Subcutaneous adipose tissue (tissue), 4 donors: ENCODE measurements around the gene VGLL3. TPM values are rescaled to one million over a fixed set of nuclear protein-coding genes. Genes with fewer than 3 reads are reported as not detected.

Experiments used
- total RNA-seq, 4 donors: library from RNA; depleted of rRNA; stranded (reverse); fragments of >200 nt; gene quantifications; one replicate each; pipeline ENCODE4 v1.1.0, GENCODE V29; 2016
- TF ChIP-seq, protein P1 (sequence below): fragments of 450-650 bp; IDR thresholded peaks from one replicate; pipeline ENCODE4 v1.5.1; 2016; ENCODE audit warnings: low read depth, mild to moderate bottlenecking, control low read depth, antibody characterized with exemption, moderate library complexity

The VGLL3 gene
- total RNA-seq, 4 donors from 2014 or later = 36.0 to 77.1 (median 61.3) TPM

DNA sequence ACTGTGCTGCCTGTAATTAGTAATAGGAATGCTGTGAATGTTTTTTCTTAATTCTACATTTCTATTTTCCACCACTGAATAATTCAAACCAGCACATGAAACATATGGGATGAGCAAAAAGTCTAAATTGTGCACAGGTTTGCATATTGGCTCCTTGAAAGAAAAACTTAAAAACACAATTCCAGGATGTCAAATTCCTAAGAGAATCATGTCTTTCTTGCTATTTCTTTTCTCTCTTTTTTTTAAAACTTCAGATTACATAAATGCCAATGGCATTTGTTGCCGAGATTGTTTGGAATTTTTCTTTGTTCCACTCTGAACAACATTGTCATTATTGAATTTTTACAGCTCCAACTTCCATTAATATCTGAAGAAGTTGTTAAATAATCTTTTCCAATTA, 60.8 kb downstream of the VGLL3 start:
- TF ChIP-seq, protein P1, sequence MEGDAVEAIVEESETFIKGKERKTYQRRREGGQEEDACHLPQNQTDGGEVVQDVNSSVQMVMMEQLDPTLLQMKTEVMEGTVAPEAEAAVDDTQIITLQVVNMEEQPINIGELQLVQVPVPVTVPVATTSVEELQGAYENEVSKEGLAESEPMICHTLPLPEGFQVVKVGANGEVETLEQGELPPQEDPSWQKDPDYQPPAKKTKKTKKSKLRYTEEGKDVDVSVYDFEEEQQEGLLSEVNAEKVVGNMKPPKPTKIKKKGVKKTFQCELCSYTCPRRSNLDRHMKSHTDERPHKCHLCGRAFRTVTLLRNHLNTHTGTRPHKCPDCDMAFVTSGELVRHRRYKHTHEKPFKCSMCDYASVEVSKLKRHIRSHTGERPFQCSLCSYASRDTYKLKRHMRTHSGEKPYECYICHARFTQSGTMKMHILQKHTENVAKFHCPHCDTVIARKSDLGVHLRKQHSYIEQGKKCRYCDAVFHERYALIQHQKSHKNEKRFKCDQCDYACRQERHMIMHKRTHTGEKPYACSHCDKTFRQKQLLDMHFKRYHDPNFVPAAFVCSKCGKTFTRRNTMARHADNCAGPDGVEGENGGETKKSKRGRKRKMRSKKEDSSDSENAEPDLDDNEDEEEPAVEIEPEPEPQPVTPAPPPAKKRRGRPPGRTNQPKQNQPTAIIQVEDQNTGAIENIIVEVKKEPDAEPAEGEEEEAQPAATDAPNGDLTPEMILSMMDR = no peak

DNA sequence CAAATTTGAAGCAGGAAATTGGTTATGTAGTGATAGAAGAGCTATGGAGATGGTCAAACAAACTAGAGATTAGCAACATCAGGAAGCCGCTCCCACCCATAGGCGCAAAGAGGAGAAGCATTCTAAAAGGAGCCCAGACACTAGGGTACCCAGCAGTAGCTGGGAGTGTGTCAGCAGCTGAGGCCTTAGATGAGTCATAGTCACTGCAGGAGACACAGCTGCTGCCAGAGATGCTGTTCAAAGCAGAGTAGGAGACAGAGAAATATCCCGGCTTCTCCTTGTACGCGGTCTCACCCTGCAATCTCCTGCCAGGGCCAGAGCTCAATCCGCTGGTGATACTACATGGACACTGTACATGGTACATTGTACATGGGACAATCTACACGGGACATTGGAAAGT, 61.9 kb downstream of the VGLL3 start:
- TF ChIP-seq, protein P1 = no peak

DNA sequence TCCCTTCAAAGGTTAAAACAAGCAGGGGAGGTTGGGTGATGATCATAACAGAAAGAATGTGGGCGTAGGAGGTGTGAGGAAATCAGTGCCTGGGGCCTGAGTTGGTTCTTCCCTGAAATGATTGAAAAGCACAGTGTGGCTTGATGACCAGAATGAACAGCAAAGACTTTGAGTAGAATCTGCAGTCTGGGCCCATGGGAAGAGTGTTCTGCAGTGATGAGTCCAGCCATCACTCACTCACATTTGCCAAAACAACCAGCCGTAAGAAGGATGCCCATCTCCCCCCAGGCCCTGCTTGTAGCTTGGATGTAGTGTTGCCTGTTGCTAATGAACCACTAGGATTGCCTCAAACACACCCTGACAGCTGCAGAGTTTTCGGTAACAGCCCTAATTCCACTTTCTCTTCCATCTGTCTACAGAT, 67.9 kb downstream of the VGLL3 start:
- TF ChIP-seq, protein P1 = no peak

DNA sequence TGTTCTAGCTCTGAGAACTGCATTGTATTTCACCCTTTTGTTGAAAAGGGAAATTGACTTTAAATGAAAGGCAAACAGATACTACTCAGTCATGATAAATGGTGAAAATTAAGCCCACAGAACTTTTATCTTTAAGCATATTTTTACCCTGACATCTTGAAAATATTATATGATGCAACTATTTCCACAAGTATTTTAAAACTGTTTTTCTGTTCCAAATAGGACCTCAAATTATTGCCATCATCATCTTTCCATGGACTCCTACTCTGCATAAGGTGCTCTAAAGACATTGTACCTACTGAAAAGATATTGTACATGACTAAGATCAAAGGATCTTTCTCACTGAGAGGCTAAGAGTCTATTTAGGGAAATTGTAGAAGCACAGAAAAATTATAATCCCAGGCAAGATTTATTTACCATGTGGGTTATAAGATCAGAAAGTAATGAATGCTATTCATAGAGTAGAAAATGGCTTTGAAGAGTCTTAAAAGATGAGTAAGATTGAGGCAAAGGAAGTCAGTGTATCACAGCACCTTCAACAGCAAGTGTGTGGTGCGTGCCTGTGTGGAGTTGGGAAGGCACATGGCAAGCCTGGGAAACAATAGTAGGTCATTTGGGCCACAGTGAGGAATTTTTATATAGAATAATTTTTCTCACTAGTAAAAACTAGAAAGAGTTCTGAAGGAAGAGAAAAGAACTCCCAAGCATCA, 68.8 kb downstream of the VGLL3 start:
- TF ChIP-seq, protein P1 = no peak

DNA sequence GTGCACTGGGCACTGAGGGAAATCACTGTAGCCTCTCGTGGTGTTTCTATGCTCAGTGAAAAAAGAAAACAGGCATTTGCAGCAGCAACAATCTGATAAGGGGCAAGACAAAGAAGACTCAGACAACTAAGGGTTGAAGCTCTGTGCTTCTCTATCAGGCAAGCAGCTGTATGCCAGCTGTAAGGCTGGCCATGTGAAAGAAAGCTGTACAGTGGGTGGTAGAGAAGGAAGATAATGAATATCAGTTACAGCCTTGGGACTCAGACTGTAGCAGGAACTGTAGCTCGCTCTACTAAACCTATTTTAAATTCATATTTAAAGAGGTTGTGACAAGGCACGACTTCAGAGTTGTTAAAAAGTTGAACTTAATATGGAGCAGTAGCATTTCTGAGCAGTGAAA, 76.3 kb downstream of the VGLL3 start:
- TF ChIP-seq, protein P1 = no peak

DNA sequence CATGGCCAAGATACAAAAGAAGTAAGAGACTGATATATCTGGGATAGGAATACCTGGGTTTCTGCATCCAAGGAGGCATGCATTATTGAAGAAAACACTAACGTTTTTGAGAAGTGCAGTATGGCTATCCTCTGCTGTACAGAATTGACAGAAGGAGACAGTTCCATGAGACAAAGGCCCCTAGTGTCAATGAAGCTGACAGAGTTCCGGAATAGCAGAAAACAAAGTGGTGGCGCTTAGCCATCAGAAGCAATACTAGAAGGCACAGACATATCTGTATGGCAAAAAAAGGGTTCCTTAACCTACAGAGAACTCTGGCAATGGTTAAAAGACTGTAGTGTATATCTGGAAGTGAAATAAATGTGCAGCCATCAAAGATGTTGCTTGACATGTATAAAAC, 77.8 kb downstream of the VGLL3 start:
- TF ChIP-seq, protein P1 = no peak

DNA sequence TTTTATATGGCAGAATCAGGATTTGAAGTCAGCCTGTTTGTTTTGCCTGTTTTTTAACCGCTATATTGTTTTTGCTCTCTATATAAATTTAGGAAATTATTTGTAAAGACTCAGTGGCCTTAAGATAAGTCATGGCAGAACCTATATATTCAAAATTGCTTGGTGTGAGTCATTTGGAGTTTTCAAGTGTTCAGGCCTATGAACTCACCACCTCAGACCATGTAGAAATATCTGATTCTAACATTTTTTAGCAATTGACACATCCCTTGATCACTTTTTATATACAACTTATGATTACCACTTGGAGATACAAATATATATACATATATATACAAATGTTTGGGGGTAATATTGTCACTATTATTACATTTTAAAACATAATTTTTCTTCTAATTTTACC, 95.7 kb downstream of the VGLL3 start:
- TF ChIP-seq, protein P1 = no peak
